OCI-M2 (cell line): ENCODE measurements around the gene BPI.
"Not testable (repeated sequence)": the region's sequence is repeated elsewhere in the genome, so short reads cannot be mapped to it uniquely, and the experiment has no call there.

Experiments
- DNase-seq: peaks from one replicate; lab custom pipeline; 2025; ENCODE audit not compliant: unreplicated experiment; lab: John Stamatoyannopoulos, UW

The BPI gene

DNA sequence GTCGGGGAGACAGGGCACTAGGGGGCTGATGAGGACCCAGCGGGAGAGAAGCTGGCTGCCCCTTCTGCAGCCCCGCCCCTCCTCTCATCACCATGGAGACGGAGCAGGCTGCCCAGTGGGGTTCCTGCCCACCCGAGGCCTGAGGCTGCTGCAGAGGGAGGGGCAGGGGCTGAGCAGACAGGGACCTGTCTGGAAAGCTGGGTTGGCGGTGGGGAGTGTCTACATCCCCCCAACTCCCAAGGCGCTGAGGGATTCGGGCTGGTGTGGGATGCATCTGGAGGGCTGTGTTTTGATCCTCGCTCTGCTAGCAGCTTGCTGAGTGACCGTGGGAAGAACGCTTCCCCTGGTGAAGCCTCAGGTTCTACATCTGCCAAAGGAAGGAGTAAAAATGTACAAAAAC, 1.2 kb upstream of the BPI start:
- no peak for DNase-seq

DNA sequence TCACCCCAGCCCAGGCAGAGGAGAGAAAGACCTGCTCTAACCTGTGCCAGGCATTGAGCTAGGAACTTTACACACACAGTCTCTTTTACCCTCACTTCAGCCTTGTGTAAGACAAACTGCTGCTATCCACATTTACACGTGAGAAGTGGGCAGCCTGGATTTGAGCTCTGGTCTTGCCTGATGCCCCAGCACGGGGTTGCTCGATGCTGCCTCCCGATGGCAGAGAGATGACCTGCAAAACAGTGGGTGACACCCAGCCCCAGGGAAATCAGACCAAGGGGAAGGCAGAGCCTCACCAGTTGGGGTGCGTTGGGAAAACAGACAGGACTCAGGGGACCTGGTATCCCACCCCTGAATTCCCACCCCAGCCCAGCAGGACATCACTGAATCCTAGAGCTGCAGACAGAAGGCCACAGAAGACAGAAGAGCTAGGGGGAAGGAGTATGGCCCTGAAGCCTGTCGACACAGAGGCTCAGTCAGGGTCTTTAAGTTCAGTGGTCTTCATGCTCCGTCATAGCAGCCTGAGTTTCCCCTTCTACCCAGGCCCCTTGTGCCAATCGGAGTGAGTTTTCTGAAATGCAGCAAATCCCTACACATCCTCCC, 990 bp downstream of the BPI start:
- DNase-seq, result no peak

GRCh38 chr20:38305541-38305940, 1.6 kb downstream of the BPI start:
- DNase-seq, result no peak

- DNase-seq, result no peak
These were observed 2.4 kb downstream of the BPI start for GRCh38 chr20:38306379-38306778.

GRCh38 chr20:38307371-38308046, 3.6 kb downstream of the BPI start:
- no peak for DNase-seq

- no peak for DNase-seq
These were observed 4.1 kb downstream of the BPI start for GRCh38 chr20:38308047-38308438.

DNA sequence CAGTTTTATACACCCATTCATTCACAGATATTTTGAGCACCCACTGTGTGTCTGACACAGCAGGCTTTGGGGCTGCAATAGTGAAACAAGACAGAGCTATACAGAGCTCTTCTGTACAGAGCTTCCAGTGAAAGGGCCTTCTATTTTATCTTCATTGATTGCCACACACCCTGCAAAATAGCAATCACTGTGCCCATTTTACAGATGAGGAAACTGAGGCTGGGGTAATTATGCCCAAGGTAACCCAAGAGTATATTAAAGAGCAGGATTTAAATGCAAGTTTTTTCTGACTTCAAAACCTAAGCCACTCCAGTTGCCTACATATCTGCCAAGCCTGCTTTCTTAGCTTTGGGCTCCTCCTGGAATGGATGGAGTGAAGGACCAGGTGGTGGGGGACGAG, 4.5 kb downstream of the BPI start:
- DNase-seq, result no peak

DNA sequence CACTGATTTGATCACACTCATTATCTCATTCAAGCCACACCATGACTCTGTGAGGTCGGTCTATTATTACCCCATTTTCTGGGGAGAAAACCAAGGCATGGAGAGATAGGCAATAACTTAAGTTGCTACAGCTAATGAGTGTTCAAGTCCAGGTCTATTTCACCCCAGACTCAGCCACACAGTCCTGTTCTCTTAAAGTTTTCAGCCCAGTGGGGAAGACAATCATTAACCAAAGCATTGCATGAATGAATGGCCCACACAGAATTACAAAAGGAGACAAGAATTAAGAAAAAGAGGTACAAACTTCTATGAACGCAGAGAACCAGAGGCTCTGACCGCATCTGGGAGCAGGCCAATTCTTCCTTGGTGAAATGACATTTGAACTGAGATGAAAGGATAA, 7.1 kb downstream of the BPI start:
- no peak for DNase-seq

DNA sequence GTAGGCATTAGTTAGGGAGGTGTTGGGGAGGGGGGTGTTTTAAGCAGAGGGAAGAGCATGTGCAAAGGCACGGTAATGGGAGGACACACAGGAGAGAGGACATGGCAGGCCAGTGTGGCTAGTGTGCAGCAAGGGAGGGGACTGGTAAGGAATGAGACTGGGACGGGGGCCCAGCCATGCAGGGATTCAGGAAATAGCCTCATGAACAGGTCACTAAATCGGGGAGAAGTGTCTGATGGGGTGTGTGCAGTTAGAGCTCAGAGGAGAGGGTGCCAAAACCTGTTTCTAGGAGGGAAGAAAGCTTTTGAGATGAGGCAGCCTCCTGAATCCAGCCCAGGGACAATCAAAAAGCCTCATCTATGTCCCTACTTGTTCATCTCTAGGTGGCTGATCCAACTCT, 7.5 kb downstream of the BPI start:
- DNase-seq, result no peak

DNA sequence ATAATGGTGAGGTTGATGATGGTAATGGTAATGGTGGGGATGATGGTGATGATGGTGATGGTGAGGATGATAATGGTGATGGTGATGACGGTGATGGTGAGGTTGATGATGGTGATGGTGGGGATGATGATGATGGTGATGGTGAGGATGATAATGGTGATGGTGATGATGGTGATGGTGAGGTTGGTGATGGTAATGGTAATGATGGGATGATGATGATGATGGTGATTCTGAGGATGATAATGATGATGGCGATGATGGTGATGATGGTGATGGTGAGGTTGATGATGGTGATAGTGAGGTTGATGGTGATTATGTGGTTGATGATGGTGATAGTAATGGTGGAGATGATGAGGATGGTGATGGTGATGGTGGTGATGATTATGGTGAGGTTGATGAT, 9.7 kb downstream of the BPI start:
- DNase-seq, result no peak

GRCh38 chr20:38314350-38314749, 10.4 kb downstream of the BPI start:
- not testable (repeated sequence) for DNase-seq

DNA sequence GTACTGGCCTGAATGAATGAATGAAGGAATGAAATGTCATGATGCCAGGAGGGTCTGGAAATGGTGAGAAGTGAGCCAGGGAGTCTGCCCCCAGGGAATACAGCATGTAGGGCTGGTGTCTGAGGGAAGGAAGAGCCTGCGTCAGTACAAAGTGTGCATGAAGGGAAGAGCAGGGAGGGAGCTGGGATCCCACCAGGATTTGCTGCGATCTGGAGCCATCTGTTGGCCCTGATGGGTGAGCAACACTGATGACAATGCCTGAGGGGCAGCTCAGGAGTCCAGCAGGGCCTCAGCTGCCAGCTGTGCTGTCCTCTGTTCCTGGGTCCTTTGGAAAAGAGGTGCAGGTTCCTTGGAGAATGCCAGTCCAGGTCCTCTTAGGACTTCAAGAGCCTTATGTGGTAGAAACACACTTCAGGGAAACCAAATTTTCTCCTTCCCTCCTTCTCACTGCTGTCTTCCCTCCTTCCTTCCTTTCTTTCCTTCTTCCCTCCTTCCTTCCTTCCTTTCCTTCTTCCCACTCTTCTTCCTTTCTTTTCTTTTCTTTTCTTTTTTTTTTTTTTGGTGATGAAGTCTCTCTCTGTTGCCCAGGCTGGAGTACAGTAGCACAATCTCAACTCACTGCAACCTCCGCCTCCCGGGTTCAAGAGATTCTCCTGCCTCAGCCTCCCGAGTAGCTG, 11.5 kb downstream of the BPI start:
- no peak for DNase-seq

- no peak for DNase-seq
These were observed 12.4 kb downstream of the BPI start for GRCh38 chr20:38316341-38316740.

- no peak for DNase-seq
These were observed 13.5 kb downstream of the BPI start for GRCh38 chr20:38317422-38317821.

DNA sequence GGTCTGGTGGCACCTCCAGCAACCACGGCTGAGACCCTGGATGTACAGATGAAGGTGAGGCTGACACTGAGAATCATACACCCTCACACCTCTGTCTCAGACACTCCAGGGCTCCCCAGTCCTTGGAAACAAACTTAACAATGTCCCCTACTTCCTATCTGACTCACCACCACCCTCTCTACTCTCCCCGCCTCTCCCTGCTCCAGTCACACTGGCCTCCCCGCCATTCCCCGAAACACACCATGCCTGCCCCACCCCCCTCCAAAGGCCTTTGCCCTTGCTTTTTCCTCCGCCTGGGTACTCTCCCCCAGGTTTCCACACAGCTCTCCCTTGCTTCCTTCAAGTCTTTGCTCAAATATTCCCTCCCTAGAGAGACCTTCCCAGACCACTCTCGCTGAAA, 16.3 kb downstream of the BPI start:
- no peak for DNase-seq

DNA sequence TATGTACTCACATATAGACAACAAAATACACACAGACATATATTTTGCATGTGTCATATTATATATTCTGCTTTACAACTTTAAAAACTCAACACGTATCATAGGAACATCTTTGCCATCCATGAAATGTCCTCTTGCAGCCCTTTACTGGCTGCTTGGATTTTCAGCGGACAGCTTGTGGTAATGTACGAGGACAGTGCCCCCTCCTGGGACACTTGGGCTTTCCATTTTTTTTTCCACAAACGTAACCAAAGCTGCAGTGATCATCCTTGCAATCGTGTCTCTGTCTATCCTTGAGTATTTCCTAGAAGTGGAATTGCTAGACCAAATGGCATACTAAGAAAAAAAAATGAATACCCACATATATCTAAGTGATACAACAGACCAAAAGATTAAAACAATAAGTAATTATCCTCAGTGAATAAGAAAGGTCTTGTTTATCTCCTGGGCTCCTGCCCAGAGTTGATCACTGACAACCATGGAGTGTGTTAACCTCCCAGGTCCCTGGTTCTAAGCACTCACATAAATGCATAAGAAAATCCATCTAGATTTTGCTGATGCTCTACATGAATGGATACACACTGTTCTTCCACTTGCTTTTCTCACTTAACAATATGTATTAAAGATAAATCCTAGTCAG, 18.1 kb downstream of the BPI start:
- DNase-seq, result no peak

DNA sequence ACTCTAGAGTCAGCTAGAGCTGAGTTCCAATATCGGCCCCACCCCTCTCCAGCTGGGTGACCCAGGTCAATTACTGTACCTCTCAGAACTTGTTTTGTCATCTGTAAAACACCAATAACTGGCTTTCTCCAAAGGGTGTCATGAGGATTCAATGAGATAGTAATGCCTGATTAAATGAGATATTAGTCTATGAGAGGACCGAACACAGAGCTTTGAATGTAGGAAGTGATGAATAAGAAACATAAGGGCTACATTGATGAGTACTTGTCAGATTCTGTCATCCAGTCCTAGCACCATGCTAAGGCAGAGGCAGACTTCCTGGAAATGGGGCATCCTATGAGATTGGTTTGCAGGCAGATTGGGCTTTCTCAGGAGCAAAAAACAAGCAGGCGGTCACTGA, 20.2 kb downstream of the BPI start:
- DNase-seq, result no peak

- DNase-seq, result no peak
These were observed 21.2 kb downstream of the BPI start for GRCh38 chr20:38325167-38325566.

DNA sequence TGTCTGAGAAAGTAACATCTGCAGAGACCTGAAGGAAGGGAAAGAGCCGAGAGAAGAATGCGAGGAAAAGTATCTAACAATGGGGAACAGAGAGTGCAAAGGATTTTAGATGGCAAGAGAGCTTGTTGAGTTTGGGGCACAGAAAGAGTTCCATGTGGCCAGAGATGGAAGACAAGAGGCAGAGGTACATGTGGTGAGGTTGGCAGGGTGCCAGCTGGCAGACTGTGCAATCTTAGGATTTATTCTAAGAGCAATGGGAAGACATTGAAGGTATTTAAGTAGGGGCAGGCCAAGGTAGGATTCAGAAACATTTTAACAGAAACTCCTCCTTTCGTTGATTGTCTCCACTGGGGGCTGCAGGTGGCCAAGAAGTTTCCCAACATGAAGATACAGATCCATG, 21.9 kb downstream of the BPI start:
- DNase-seq, result no peak

DNA sequence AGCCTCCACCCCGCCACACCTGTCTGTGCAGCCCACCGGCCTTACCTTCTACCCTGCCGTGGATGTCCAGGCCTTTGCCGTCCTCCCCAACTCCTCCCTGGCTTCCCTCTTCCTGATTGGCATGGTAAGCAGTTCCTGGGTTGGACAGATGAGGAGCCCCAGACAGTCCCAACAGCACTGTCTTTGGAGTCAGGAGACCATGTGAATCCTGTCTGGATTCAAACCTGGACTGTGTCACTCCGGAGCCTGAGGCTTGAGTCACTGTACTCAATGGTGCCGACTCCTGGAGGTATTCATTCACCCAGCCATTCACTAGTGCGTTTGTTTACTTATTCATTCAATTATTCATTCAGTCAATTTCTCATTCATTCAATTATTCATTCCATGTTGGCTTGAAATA, 22.4 kb downstream of the BPI start:
- DNase-seq, result no peak

GRCh38 chr20:38330638-38331037, 26.7 kb downstream of the BPI start:
- no peak for DNase-seq

DNA sequence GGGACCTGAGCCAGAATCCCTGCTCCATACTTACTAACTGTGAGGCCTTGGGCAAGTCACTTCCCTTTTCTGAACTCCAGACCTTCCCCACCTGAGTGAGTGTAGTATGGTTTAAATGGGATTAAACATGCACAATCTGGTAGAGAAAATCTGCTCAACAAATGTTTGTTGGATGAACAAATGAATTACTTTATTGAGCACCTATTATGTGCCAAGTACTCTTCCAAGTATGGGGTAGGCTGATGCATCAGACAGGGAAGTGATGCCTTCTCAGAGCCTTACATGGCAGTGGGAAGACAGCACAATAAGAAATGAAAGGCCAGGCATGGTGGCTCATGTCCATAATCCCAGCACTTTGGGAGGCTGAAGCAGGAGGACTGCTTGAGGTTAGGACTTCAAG, 27.3 kb downstream of the BPI start:
- no peak for DNase-seq
